Loucy (cell line): ENCODE measurements around the gene MYL10.

Experiments used
- H2AFZ ChIP-seq: fragments of 200-600 bp; sonication (generic); 2 replicates; pipeline ENCODE4 v1.6.0; 2016; ENCODE audit warnings: antibody characterized with exemption, mild to moderate bottlenecking, low read length, moderate library complexity
- H3F3A ChIP-seq: fragments of 200-600 bp; 2 replicates; pipeline ENCODE4 v1.6.0; 2016; ENCODE audit warnings: antibody characterized with exemption, low read depth, mild to moderate bottlenecking
- H3K27me3 ChIP-seq: fragments of 200-600 bp; sonication (generic); 2 replicates; pipeline ENCODE4 v1.6.1; 2014; ENCODE audit warnings: low read length, mild to moderate bottlenecking; ENCODE audit not compliant: insufficient read depth, poor library complexity, severe bottlenecking
- H3K36me3 ChIP-seq: fragments of 200-600 bp; sonication (generic); 2 replicates; pipeline ENCODE4 v1.6.1; 2016; ENCODE audit warnings: low read length; ENCODE audit not compliant: insufficient read depth
- H3K4me1 ChIP-seq: fragments of 200-600 bp; sonication (generic); 2 replicates; pipeline ENCODE4 v1.5.1; 2014; ENCODE audit warnings: low read length, mild to moderate bottlenecking; ENCODE audit not compliant: insufficient read depth, poor library complexity, severe bottlenecking
- H3K4me2 ChIP-seq: fragments of 200-600 bp; sonication (generic); 2 replicates; pipeline ENCODE4 v1.6.0; 2014; ENCODE audit warnings: antibody characterized with exemption, low read length, low read depth, mild to moderate bottlenecking; ENCODE audit not compliant: poor library complexity, severe bottlenecking
- H3K4me3 ChIP-seq: fragments of 200-600 bp; sonication (generic); 2 replicates; pipeline ENCODE4 v1.5.1; 2014; ENCODE audit warnings: low read length, mild to moderate bottlenecking, mixed read lengths; ENCODE audit not compliant: poor library complexity, severe bottlenecking
- H3K79me2 ChIP-seq: fragments of 200-600 bp; sonication (generic); 2 replicates; pipeline ENCODE4 v1.6.1; 2014; ENCODE audit warnings: low read length; ENCODE audit not compliant: insufficient read depth
- H3K9ac ChIP-seq: fragments of 200-600 bp; sonication (generic); 2 replicates; pipeline ENCODE4 v1.6.0; 2014; ENCODE audit warnings: mild to moderate bottlenecking, low read depth, low read length, moderate library complexity; ENCODE audit not compliant: poor library complexity, severe bottlenecking
- H3K9me2 ChIP-seq: fragments of 200-600 bp; sonication (generic); replicated peaks from 2 replicates; pipeline ENCODE4 v1.6.1; 2016; ENCODE audit warnings: low read depth, low read length, mixed read lengths
- H3K9me3 ChIP-seq: fragments of 200-600 bp; sonication (generic); 2 replicates; pipeline ENCODE4 v1.6.1; 2014; ENCODE audit warnings: mild to moderate bottlenecking, antibody characterized with exemption, low read length, low read depth; ENCODE audit not compliant: insufficient read depth
- H4K20me1 ChIP-seq: fragments of 200-600 bp; sonication (generic); 2 replicates; pipeline ENCODE4 v1.6.0; 2014; ENCODE audit warnings: antibody characterized with exemption, low read length, mild to moderate bottlenecking; ENCODE audit not compliant: insufficient read depth, poor library complexity, severe bottlenecking
- CTCF ChIP-seq: fragments of 200-600 bp; sonication (generic); conservative IDR thresholded peaks from 2 replicates; pipeline ENCODE4 v1.5.1; 2014; ENCODE audit warnings: mild to moderate bottlenecking, antibody characterized with exemption, low read length
- EZH2phosphoT487 ChIP-seq: fragments of 200-600 bp; IDR thresholded peaks from 2 replicates; pipeline ENCODE4 v1.6.1; 2018; ENCODE audit warnings: antibody characterized with exemption, mild to moderate bottlenecking, moderate library complexity, borderline replicate concordance

The MYL10 gene

GRCh38 chr7:101671371-101672356 is 42.6 kb upstream of the MYL10 start:
- no peaks in the 10 kb centered on the region for H3K9me2 ChIP-seq
- H3K27me3 ChIP-seq, result no peaks in the 10 kb centered on the region
- no peaks in the 10 kb centered on the region for H3K36me3 ChIP-seq
- TF ChIP-seq CTCF, result no peak
- no peak overlapping the region for H3K9ac ChIP-seq
- no peak overlapping the region for H2AFZ ChIP-seq
- no peaks in the 10 kb centered on the region for H3F3A ChIP-seq
- peak overlapping the region; percentile 16 for H3K4me2 ChIP-seq
- no peaks in the 10 kb centered on the region for H3K79me2 ChIP-seq
- no peaks in the 10 kb centered on the region for H3K9me3 ChIP-seq
- peaks cover 6% of the 10 kb centered on the region for H3K4me1 ChIP-seq
- no peaks in the 10 kb centered on the region for H4K20me1 ChIP-seq
- H3K4me3 ChIP-seq, result no peak overlapping the region

- Histone ChIP-seq H3K4me2 (no peak overlapping the region), H3K4me1 (peaks cover 6% of the 10 kb centered on the region), H3K79me2 (no peaks in the 10 kb centered on the region), H4K20me1 (no peaks in the 10 kb centered on the region), H3K9me2 (no peaks in the 10 kb centered on the region), H3K36me3 (no peaks in the 10 kb centered on the region), H3K4me3 (no peak overlapping the region), H3K9ac (no peak overlapping the region), H3F3A (no peaks in the 10 kb centered on the region), H3K27me3 (no peaks in the 10 kb centered on the region), H3K9me3 (no peaks in the 10 kb centered on the region), H2AFZ (no peak overlapping the region)
- TF ChIP-seq EZH2phosphoT487 (no peak), CTCF (peak; percentile 52)
These were observed 40.2 kb upstream of the MYL10 start for GRCh38 chr7:101669307-101669706.

- Histone ChIP-seq H3K79me2 (no peaks in the 10 kb centered on the region), H2AFZ (no peak overlapping the region)
- no peak for TF ChIP-seq CTCF
- no peak for TF ChIP-seq EZH2phosphoT487
These were observed 39.6 kb upstream of the MYL10 start for GRCh38 chr7:101668726-101669125.

More at GRCh38 chr7:101668726-101669125, 39.6 kb upstream of the MYL10 start:
- Histone ChIP-seq H3K9me3 (no peaks in the 10 kb centered on the region), H4K20me1 (no peaks in the 10 kb centered on the region), H3K4me1 (peaks cover 6% of the 10 kb centered on the region), H3K4me2 (no peak overlapping the region), H3K9me2 (no peaks in the 10 kb centered on the region), H3K27me3 (no peaks in the 10 kb centered on the region), H3K4me3 (no peak overlapping the region), H3F3A (no peaks in the 10 kb centered on the region), H3K9ac (no peak overlapping the region), H3K36me3 (no peaks in the 10 kb centered on the region)
